IMR-90 (cell line): ENCODE measurements around the gene NOTO. TPM values are rescaled to one million over a fixed set of nuclear protein-coding genes. Genes with fewer than 3 reads are reported as not detected.

Source experiments
- ATAC-seq: fragments of 200-7000 bp; cut with Tn5 transposase; 2 replicates; pipeline ENCODE4 v1.9.1; 2020; ENCODE audit warnings: low read depth, mild to moderate bottlenecking, moderate library complexity
- BruUV-seq: library from RNA; stranded (reverse); fragments of 400-500 nt; replicated peaks from 2 replicates; lab custom pipeline; 2021; lab: Mats Ljungman, UMichigan
- CTCF ChIA-PET: fragments of 300-600 bp; formaldehyde crosslinking; extraction: SDS; loops from one replicate; lab custom pipeline; 2021; ENCODE audit warnings: antibody characterized with exemption; lab: Yijun Ruan, JAX
- POLR2A ChIA-PET: fragments of 300-600 bp; sonication (Branson Sonifier 250); formaldehyde crosslinking; loops from one replicate; lab custom pipeline; 2022; ENCODE audit warnings: antibody characterized with exemption; ENCODE audit not compliant: unreplicated experiment; lab: Charles Lee
- DNase-seq: peaks from one replicate; pipeline ENCODE4 v3.0.0; 2013
- H2AFZ ChIP-seq: replicated peaks from 2 replicates; pipeline ENCODE3; 2013; ENCODE audit warnings: low read length, mild to moderate bottlenecking; ENCODE audit not compliant: poor library complexity
- H2AK5ac ChIP-seq: 2 replicates; pipeline ENCODE4 v1.6.1; 2013; ENCODE audit warnings: low read depth, low read length, inconsistent platforms
- H2AK9ac ChIP-seq: replicated peaks from 2 replicates; pipeline ENCODE3; 2013; ENCODE audit warnings: mild to moderate bottlenecking, low read depth, low read length, moderate library complexity; ENCODE audit not compliant: poor library complexity
- H2BK120ac ChIP-seq: 2 replicates; pipeline ENCODE4 v1.6.1; 2013; ENCODE audit warnings: low read depth, low read length, inconsistent platforms
- H2BK15ac ChIP-seq: 3 replicates; pipeline ENCODE4 v1.6.1; 2013; ENCODE audit warnings: low read depth, low read length, inconsistent platforms
- H2BK20ac ChIP-seq: 2 replicates; pipeline ENCODE4 v1.6.1; 2013; ENCODE audit warnings: low read depth, mild to moderate bottlenecking, inconsistent platforms, low read length, moderate library complexity
- H2BK5ac ChIP-seq: 2 replicates; pipeline ENCODE4 v1.6.1; 2013; ENCODE audit warnings: mild to moderate bottlenecking, low read depth, low read length, inconsistent platforms; ENCODE audit not compliant: poor library complexity, severe bottlenecking
- H3K14ac ChIP-seq: replicated peaks from 2 replicates; pipeline ENCODE4 v1.6.1; 2013; ENCODE audit warnings: low read depth, low read length, inconsistent platforms
- H3K18ac ChIP-seq: 2 replicates; pipeline ENCODE4 v1.6.1; 2013; ENCODE audit warnings: low read depth, low read length, control low read depth
- H3K23ac ChIP-seq: 2 replicates; pipeline ENCODE4 v1.6.1; 2013; ENCODE audit warnings: low read depth, low read length, inconsistent platforms
- H3K27ac ChIP-seq: 2 replicates; pipeline ENCODE4 v1.5.1; 2013; ENCODE audit warnings: mild to moderate bottlenecking, control low read depth, low read length; ENCODE audit not compliant: insufficient read depth
- H3K27me3 ChIP-seq: 2 replicates; pipeline ENCODE4 v1.6.1; 2013; ENCODE audit warnings: low read length; ENCODE audit not compliant: control insufficient read depth, insufficient read depth
- H3K36me3 ChIP-seq: 2 replicates; pipeline ENCODE4 v1.6.1; 2013; ENCODE audit warnings: low read length, mixed read lengths; ENCODE audit not compliant: control insufficient read depth, insufficient read depth
- H3K4ac ChIP-seq: 2 replicates; pipeline ENCODE4 v1.6.1; 2013; ENCODE audit warnings: low read depth, low read length, inconsistent platforms
- H3K4me1 ChIP-seq: 2 replicates; pipeline ENCODE4 v1.6.1; 2013; ENCODE audit warnings: low read length, mixed read lengths; ENCODE audit not compliant: control insufficient read depth, insufficient read depth
- H3K4me2 ChIP-seq: 2 replicates; pipeline ENCODE4 v1.6.1; 2013; ENCODE audit warnings: low read depth, mild to moderate bottlenecking, control low read depth, low read length, moderate library complexity
- H3K4me3 ChIP-seq: 2 replicates; pipeline ENCODE4 v1.5.1; 2013; ENCODE audit warnings: low read depth, mild to moderate bottlenecking, control low read depth, low read length, moderate library complexity; ENCODE audit not compliant: insufficient read depth
- H3K56ac ChIP-seq: 2 replicates; pipeline ENCODE4 v1.6.1; 2013; ENCODE audit warnings: low read length, inconsistent platforms; ENCODE audit not compliant: insufficient read depth; ENCODE audit errors: extremely low read depth
- H3K79me1 ChIP-seq, 2 experiments: 2 replicates each; pipeline ENCODE4 v1.6.1; 2013; ENCODE audit warnings: low read length in 2 of 2, inconsistent platforms in 1 of 2, low read depth in 1 of 2
- H3K9ac ChIP-seq: 2 replicates; pipeline ENCODE4 v1.6.1; 2013; ENCODE audit warnings: low read depth, low read length, control low read depth
- H3K9me1 ChIP-seq: 2 replicates; pipeline ENCODE4 v1.6.1; 2013; ENCODE audit warnings: low read length, inconsistent platforms; ENCODE audit not compliant: insufficient read depth
- H3K9me3 ChIP-seq: 2 replicates; pipeline ENCODE4 v1.6.1; 2013; ENCODE audit warnings: low read length; ENCODE audit not compliant: control insufficient read depth, insufficient read depth
- H4K20me1 ChIP-seq: 2 replicates; pipeline ENCODE4 v1.6.1; 2013; ENCODE audit warnings: low read length, inconsistent platforms; ENCODE audit not compliant: insufficient read depth
- H4K5ac ChIP-seq: 2 replicates; pipeline ENCODE4 v1.6.1; 2013; ENCODE audit warnings: mild to moderate bottlenecking, low read depth, low read length, control low read depth
- H4K8ac ChIP-seq, 2 experiments: 2 replicates each; pipeline ENCODE4 v1.6.1; 2013; ENCODE audit warnings: low read depth in 2 of 2, low read length in 2 of 2, control low read depth in 1 of 2, inconsistent platforms in 1 of 2
- H4K91ac ChIP-seq: 2 replicates; pipeline ENCODE4 v1.6.1; 2013; ENCODE audit warnings: low read depth, low read length, inconsistent platforms; ENCODE audit not compliant: insufficient read depth
- CEBPB ChIP-seq: IDR thresholded peaks from 2 replicates; pipeline ENCODE4 v1.6.1; 2012; ENCODE audit warnings: low read depth, low read length, improper control_type of control experiment
- CHD1 ChIP-seq: IDR thresholded peaks from 2 replicates; pipeline ENCODE4 v1.6.1; 2012; ENCODE audit warnings: low read depth, low read length, improper control_type of control experiment
- FOS ChIP-seq: fragments of 150-350 bp; IDR thresholded peaks from 2 replicates; pipeline ENCODE4 v1.6.1; 2016; ENCODE audit warnings: low read depth, low read length
- MAFK ChIP-seq: IDR thresholded peaks from 2 replicates; pipeline ENCODE4 v1.6.1; 2012; ENCODE audit warnings: low read depth, low read length, improper control_type of control experiment
- RCOR1 ChIP-seq: IDR thresholded peaks from 2 replicates; pipeline ENCODE4 v1.6.1; 2012; ENCODE audit warnings: mild to moderate bottlenecking, low read length, improper control_type of control experiment; ENCODE audit not compliant: insufficient replicate concordance
- RFX5 ChIP-seq: IDR thresholded peaks from 2 replicates; pipeline ENCODE4 v1.8.0; 2012; ENCODE audit warnings: low read depth, mild to moderate bottlenecking, low read length, moderate library complexity
- WGBS, 2 experiments: methylation state at CpG; one replicate each; pipeline versions ENCODE4 v1.1.5 to v1.1.7; 2013; ENCODE audit warnings: missing lambda C conversion rate in 2 of 2; ENCODE audit not compliant: insufficient read length in 1 of 2; ENCODE audit errors: extremely low coverage in 2 of 2; 5-methylcytosine and 5-hydroxymethylcytosine counted together
- dilution Hi-C: fragments of 300-500 bp; cut with HindIII; formaldehyde crosslinking; loops from one replicate; pipeline ENCODE4 v1.14.3; 2018; ENCODE audit warnings: low sequenced_read_pairs; ENCODE audit not compliant: unreplicated experiment
- in situ Hi-C: fragments of 300-500 bp; cut with MboI; formaldehyde crosslinking; loops from 3 replicates; pipeline ENCODE4 v1.14.3; 2019; ENCODE audit warnings: low sequenced_read_pairs, inconsistent platforms, mixed read lengths
- intact Hi-C: fragments of 100-400 bp; cut with micrococcal nuclease; formaldehyde crosslinking; loops from 2 replicates; pipeline ENCODE4 v1.10.0; 2022
- polyA plus RNA-seq, 3 experiments: library from polyadenylated mRNA; depleted of rRNA; stranded (reverse); fragments of >200 nt; gene quantifications; 2 replicates each; pipeline ENCODE4 v1.2.3, GENCODE V29; 2012; ENCODE audit warnings: low replicate concordance in 1 of 3
- total RNA-seq: library from RNA; depleted of rRNA; stranded (reverse); fragments of >200 nt; gene quantifications from 2 replicates; pipeline ENCODE4 v1.2.3, GENCODE V29; 2012

Gene NOTO
- total and polyA plus RNA-seq, 2 of the 4 experiments (the other 2 are of a cell fraction) = not detected

GRCh38 chr2:73257021-73257420 lies 54.6 kb downstream of the NOTO start:
- Histone ChIP-seq H3K23ac (no peak overlapping the region), H2AFZ (no peak overlapping the region), H3K14ac (no peak overlapping the region), H3K9ac (no peak overlapping the region), H4K20me1 (peaks cover 8% of the 10 kb centered on the region), H2AK5ac (no peak overlapping the region), H3K4me3 (no peak overlapping the region), H3K4me1 (no peaks in the 10 kb centered on the region), H4K8ac (no peak overlapping the region), H3K18ac (no peak overlapping the region), H2BK120ac (no peak overlapping the region), H3K9me1 (peaks cover 7% of the 10 kb centered on the region; the same call in 1 of the 2 replicates), H3K27me3 (no peaks in the 10 kb centered on the region), H3K27ac (no peak overlapping the region), H2AK9ac (no peak overlapping the region), H2BK15ac (no peak overlapping the region), H3K4me2 (no peak overlapping the region), H3K4ac (no peak overlapping the region), H3K36me3 (peaks cover 30% of the 10 kb centered on the region), H4K5ac (no peak overlapping the region), H2BK20ac (no peak overlapping the region), H4K91ac (no peak overlapping the region), H3K56ac (no peak overlapping the region), H3K9me3 (no peaks in the 10 kb centered on the region), H3K79me1 (no peaks in the 10 kb centered on the region; a peak in 1 of 4 replicates), H2BK5ac (no peak overlapping the region)
- no CpG with 5 or more reads among the region's 2 CpGs for WGBS, 2 experiments
- in situ Hi-C loops (no loop called here), dilution Hi-C loops (no loop called here), intact Hi-C loops (no loop called here)
- BruUV-seq = no TSS peak
- POLR2A ChIA-PET = no interaction called here
- DNase-seq = no peak
- TF ChIP-seq CEBPB (no peak), MAFK (no peak), RFX5 (no peak), FOS (no peak), RCOR1 (no peak), CHD1 (no peak)
- CTCF ChIA-PET = no interaction called here
- no peak for ATAC-seq
